ENCODE results near the gene GRAMD2A.
"Not testable (repeated sequence)": the region's sequence is repeated elsewhere in the genome, so short reads cannot be mapped to it uniquely, and the experiment has no call there.

The GRAMD2A gene

DNA sequence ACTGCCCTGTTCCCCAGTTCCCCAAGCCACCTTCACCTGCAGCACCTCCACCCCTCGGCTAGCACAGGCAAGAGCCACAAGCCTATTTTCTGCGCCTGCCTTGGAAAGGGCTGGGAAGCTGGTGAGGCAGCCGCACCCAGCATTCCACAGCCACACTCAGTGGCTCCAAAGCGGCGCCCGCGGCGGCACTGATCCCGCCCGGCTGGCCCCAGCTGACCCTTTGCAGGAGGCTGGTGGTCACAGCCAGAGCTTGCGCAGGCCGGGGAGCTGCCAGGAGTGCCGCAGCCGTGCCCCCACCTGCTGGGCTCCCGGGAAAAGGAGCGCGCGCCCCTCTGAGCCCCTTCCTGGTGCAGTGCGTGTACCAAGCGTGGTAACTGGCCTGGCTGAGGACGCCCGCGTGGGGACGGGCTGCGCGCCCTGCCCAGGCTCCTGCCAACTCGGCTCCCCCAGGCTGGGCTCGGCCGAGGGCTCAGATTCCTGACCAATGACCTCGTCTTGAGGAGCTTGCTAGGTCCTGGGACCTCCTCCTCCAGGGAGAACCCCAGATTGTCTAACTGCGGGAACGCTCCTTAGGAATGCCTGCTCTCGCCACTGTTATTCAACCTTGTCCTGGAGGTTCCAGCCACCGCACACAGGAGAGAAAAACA is 13.3 kb downstream of the GRAMD2A start:
- no peak for DNase-seq (ENCODE audit: low read depth in 3 of 3)

- DNase-seq (ENCODE audit: low read depth in 3 of 3) = no peak
These were observed 13.8 kb downstream of the GRAMD2A start for GRCh38 chr15:72183781-72184164.

- no peak for DNase-seq (ENCODE audit: low read depth in 3 of 3)
These were observed 14.9 kb downstream of the GRAMD2A start for GRCh38 chr15:72182673-72183072.

GRCh38 chr15:72182244-72182643 is 15.3 kb downstream of the GRAMD2A start:
- DNase-seq (ENCODE audit: low read depth in 3 of 3) = no peak

DNA sequence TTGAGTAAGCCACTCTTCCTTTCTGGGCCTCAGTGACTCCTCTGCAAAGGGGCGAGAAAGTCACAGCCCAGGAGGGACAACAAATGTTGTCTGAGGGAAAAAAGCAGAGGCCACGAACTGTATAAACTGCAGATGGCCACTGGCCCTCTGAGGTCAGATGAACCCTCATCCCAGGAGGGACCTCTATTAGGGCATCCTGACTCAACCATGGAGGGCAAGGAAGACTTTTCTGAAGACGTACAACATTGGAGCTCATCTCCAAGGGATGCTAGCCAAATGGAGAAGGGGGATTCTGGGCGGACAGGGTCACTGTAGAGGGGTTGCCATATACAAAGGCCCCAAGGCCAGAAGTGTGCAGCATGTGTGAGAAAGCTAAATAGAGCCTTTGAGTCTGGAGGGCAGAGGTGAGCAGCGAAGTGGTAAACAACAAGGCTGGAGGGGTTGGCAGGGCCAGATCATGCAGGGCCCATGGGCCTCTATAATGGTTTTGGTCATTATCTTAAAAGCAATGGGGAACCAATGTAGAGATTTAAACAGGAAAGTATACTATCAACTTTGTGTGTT is 16.7 kb downstream of the GRAMD2A start:
- DNase-seq (ENCODE audit: low read depth in 3 of 3) = no peak

DNA sequence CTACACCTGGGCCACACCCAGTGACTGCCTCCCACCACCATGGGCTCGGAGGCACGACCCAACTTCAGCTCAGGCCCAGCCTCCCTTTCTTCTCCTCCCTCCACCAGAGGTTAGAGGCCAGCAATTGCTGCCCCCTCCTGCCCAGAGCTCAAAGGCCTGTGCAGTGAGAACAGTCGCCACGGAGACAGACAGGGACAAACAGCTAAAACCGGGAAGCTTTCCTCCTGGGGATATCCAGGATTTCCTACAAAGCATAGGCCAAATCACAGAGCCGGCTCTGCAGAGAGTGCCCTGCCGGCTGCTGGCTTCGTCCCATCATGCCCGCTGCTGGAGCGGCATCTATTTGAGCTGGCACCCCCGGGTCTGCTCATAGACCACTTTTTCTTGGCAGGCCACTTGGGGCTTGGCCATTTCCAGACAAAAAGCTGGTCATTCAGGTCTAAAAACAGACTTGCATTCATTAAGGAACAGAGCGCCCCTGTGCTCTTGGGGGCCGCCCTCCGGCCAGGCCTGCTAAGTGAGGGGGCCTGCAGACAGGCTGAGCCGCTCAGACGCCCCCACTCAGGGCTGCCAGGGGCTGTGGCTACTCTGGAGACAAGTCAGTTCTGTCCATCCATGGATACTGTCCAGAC is 17.5 kb downstream of the GRAMD2A start:
- no peak for DNase-seq (ENCODE audit: low read depth in 3 of 3)

GRCh38 chr15:72178976-72179585 is 18.5 kb downstream of the GRAMD2A start:
- DNase-seq (ENCODE audit: low read depth in 3 of 3) = no peak

DNA sequence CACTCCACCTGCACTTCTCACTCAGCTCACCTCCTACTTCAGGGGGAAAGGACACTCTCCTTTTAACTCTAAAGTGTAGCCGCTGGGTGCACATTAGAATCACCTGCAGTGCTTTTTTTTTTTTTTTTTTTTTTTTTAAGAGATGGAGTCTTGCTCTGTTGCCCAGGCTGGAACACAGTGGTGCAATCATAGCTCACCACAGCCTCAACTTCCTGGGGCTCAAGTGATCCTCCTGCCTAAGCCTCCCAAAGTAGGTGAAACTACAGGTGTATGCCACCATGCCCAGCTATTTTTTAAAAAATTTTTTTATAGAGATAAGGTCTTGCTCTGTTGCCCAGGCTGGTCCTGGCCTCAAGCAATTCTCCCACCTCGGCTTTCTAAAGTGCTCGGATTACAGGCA is 20.8 kb downstream of the GRAMD2A start:
- DNase-seq (ENCODE audit: low read depth in 3 of 3) = no peak

DNA sequence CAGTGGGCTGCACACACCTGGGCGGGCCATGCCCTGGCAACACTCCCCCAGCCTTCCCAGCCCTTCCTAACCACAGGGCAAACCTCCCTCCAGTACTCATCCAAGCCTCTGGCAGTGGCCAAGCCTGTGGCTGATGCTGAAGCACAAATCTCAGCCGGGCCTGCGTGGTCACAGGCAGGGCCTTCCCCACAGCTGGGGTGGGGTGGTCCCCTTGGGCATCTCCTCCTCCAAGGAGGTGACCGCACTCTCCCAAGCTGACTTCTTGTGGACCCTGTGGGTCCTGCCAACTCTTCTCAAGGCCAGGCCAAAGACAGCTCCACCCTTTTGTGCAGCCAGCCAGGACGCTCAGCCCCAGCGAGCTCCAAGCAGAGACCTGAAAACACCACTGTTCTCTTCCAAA is 21.4 kb downstream of the GRAMD2A start:
- DNase-seq (ENCODE audit: low read depth in 3 of 3) = no peak

DNA sequence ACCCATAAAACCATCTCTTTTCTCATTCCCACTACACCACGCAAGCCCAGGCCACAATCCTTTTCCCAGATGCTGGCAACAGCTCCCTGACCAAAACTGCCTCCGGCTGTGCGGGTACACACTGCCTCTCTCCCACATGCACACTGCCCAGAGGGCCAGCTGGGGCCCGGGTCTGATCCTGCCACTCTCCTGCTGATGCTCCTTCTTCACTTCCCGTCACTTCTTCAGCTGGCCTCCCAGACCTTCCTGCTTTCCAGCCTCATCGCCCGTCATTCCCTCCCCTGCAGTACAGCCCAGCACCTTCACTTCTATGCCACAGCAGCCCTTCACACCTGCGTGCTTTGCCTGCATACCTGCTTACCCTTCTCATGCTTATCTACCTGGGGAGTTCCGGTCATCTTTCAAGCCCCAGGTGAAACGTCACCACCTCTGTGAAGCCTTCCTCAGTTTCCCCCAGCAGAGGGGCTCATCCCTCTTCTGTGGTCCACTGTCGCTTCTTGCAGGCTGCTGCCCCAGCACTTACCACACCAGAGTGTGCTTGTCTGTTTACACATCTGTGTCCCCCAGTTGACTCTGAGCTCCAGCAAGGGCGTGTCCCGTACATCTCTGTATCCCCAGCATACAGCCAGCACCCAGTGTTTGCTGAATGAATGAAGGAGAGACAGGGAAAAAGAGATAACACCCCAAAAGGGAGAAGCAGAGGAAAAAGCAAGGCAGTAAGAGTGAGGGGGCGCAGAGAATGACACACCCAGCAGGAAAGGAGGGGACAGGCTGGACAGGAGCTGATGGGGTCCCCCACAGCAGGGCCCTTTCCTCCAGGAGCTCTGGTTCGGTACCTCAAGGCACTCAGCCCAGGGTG is 22.2 kb downstream of the GRAMD2A start:
- DNase-seq (ENCODE audit: low read depth in 3 of 3) = no peak

- DNase-seq (ENCODE audit: low read depth in 3 of 3) = no peak
These were observed 22.9 kb downstream of the GRAMD2A start for GRCh38 chr15:72174551-72175165.

DNA sequence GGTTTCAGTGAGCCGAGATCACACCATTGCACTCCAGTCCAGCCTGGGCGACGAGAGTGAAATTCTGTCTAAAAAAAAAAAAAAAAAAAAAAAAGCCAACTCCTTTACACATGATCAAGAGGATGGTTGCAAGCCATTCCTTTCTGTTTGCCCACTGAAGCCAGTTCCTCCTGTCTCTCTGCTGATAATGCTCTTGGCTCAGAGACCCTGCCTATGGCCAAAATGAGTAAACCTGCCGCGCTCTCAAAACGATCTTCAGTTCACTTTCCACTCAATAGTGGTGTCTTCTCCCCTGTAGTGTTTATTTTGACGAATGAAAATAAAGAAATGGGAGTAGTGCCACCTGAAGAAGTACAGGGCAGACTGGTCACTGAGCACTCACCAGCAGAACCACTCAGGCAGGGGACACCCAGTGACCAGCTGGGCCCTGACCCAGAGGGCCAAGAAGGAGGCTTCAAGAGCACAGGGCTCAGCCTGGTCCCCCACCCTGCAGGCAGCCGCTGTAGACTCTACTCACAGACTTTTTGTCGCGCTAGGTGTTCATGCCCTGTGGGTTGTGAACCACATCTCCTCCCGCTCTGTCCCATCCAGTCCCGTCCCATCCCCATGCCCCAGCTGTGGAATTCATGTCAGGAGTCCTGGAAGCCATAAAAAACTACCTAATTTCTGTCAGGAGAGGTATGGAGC is 23.6 kb downstream of the GRAMD2A start:
- no peak for DNase-seq (ENCODE audit: low read depth in 3 of 3)

GRCh38 chr15:72173401-72173800 is 24.2 kb downstream of the GRAMD2A start:
- no peak for DNase-seq (ENCODE audit: low read depth in 3 of 3)

DNA sequence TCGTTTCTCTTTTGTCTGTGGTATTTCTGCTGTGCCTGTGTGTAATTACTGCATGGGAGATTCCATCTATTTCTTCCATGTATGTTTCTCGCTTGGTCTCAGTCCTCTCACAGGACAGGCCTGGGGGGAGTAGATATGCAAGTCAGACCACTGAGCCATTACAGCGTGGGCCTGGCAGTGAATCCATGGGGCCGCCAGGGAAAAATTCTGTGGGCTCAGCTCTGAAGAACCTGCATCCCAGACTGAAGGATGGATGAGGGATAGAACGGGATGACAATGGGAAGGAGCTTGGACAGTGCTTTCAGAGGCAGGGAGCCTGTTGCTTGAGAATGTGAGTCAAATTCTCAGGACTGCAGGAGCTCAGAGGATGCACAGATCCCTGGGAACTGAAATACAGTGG is 24.8 kb downstream of the GRAMD2A start:
- DNase-seq (ENCODE audit: low read depth in 3 of 3) = no peak

GRCh38 chr15:72171978-72172377 is 25.6 kb downstream of the GRAMD2A start:
- DNase-seq (ENCODE audit: low read depth in 3 of 3) = not testable (repeated sequence)

GRCh38 chr15:72170691-72171090 is 26.9 kb downstream of the GRAMD2A start:
- no peak for DNase-seq (ENCODE audit: low read depth in 3 of 3)

GRCh38 chr15:72169921-72170611 is 27.5 kb downstream of the GRAMD2A start:
- DNase-seq (ENCODE audit: low read depth in 3 of 3) = no peak

GRCh38 chr15:72169236-72169920 is 28.2 kb downstream of the GRAMD2A start:
- no peak for DNase-seq (ENCODE audit: low read depth in 3 of 3)

DNA sequence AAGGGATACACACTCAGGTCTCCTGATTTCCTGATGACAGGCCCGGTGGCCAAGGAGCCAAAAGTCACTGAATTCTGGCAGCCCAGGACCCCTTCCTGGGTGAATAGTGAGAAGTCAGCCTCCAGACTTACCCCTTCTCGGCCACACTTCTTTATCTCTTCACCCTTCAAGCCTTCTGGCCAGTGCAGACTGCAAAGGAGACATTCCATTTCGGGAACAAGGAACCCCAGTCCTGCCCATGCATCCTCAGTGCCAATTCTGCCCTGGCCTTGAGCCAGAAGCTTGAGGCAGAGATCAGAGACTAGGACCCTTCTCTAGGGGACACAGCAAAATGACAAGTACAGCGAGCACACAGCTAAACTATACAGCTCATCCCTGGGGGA is 28.8 kb downstream of the GRAMD2A start:
- DNase-seq (ENCODE audit: low read depth in 3 of 3) = no peak
